Stimulated activated CD4-positive, alpha-beta T cell treated with anti-CD3 and anti-CD28 coated beads, Interleukin-12 subunit alpha, Interleukin-12 subunit beta, amount 100 ng/mL, for 4 hours (primary cell): ENCODE results near the gene DLL4.
A peak's percentile ranks its signal among the peaks of the same experiment; 100 is the strongest.
"Not testable (repeated sequence)": the region's sequence is repeated elsewhere in the genome, so short reads cannot be mapped to it uniquely, and the experiment has no call there.

Source experiments
- DNase-seq: peaks from one replicate; pipeline ENCODE4 v3.0.0-alpha.2; 2020

DLL4 gene

DNA sequence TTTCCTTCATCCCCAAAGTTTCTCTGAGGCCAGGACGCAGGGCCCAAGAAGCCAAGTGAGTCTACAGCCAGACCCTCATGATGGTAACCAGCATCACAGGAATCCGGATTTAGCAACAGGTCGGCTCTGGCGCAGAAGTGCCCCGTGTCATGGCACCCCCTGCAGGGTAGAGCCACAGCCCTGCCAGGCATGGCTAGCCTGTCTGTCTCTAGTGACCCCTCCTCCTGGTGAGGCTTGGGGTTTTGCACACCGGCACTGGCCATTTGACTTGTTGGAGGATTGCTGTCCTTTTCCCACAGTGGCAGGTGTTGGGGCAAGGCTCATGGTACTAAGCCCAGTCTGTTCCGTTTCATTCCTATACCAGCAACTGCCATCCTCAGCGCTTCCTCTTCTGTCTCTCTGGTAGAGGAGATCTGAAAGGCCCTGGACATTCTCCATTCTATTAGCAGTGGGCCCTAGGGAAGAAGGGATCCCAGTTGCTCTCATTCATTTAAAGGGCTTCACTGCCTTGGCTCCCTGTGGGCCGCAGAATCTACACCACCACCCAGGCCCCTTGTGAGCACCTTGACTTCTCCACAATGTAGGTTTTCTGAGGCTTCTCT is 14.7 kb downstream of the DLL4 start:
- DNase-seq, result no peak

DNA sequence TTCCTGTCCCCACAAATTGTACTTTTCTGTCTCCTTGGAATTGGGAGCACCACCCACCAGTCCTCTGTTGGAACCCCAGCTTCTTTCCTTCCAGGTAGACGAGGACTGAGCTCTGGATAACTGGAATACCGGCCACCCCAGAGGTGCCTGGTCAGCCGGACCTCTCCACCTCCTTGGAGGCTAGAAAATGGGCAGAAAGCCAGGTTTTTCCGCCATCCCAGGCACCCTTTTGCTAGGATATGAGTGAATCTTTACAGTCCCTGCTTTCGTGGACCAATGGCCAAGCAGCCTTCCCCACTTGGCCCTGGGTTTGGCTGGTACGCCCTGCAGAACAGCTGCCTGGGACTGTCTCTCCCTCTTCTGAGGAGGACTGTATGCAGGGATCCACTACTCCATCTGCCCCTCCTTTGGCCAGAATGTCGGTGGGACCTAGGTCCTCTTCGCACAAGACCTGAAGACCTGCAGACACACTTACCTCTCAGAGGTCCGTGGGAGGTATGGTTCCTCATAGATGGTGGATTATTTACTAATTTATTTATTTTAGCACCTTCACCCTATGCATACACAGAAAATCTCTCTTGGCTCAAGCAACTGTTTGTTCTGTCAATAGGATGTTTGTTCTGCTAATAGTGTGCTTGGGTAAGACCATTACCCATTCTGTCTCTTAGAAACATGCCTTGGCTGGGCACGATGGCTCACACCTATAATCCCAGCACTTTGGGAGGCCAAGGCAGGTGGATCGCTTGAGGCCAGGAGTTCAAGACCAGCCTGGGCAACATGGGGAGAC is 15.6 kb downstream of the DLL4 start:
- DNase-seq, result no peak

DNA sequence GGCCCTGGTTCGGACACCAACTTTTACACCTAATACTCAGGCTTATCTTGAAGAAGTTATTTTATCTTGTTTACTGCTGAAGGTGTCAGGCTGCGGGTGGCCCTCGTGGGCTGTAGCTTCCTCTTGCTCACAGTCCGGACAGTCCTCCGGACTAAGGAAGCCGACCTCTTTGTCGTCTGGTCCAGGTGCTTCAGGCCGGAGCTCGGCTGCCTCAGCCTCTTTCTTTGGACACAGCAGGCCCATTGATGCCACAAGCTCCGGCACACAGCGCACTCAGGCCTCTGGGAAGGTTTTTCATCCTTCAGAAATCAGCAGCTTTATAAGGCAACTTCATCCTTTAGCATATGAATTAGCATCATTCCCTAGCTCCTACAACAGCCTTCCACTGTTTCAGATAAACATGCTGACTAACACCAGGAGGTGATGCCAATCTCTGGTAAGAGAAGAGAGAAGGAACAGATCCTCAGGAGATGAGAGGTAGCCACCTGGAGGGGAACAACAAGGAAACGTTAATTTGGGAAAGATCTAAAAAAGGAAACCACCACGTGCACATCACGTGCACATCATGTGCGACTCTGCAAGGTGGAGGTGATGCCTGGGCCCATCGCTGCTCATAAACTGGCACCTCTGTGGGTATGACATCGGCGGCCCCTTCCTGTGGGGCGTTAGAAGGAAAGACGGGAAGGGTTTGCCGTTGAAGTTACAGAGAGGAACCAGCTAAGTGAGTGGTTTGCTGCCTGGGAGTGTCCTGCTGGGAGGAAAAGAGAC is 19.8 kb downstream of the DLL4 start:
- no peak for DNase-seq

DNA sequence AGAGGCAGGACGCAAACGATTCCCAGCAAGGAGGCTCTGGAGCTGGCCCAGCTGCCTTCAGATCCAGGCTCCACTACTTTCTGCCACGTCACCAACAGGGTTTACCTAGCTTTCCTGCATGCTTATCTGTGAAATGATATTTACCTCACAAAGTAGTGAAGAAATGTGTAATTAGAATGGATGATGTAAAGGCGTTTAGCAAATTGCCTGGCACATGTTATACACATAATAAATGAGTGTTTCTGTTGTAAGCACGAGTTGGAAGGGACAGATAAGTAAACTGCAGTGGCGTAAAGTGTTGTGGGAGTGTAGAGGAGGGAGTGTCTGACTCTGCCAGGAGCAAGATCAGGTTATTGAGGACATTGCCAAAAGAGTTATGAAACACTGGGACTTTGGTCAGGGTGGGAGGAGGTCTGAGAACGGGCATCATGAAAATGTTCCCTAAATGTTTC is 20.6 kb downstream of the DLL4 start:
- DNase-seq, result no peak

DNA sequence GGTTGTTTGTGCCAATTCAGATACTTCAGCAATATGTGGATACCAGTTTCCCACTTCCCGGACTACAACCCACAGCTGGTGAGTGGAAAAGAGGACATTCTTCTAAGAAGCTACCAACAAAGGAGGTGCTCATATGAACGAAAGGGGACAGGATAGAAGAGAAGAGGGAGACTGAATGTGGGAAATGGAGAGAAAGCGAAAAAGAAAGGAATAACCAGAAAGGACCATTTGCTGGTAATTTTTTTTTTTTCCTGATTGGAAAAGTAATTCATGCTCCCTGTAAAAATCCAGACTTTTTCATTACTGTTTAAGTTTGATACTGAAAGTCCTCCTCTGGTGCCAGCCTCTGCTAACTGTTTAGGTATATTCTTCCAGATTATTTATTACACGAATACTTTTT is 22.6 kb downstream of the DLL4 start:
- no peak for DNase-seq

DNA sequence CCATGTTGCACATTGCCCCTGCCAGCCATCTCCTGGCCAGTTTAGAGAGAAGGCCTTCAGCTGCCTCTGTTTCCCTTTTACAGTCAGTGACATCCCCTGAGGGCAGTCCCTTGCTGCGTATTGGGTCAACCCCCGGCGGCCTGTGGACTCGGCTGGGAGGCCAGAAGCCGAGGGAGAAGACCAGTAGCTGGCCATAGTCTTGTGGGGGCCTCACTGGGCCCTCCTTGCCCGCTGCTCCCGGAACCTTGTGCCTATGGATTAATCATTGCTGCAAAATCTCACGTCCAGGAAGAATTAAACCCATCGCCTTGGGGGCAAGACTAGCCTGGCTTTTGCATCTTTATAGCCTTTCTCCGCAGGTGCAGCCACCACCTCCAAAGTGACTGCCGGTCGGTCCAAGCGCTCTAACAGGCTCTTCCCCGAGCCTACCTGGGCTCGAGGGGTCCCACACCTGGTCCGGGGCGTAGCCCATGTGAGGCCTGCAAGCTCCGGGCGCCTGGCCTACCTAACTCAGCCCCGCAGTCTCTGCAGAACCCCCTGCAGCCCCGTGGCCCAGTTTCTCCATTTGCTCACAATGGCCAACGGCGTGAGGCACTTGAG is 23.3 kb downstream of the DLL4 start:
- DNase-seq, result no peak

DNA sequence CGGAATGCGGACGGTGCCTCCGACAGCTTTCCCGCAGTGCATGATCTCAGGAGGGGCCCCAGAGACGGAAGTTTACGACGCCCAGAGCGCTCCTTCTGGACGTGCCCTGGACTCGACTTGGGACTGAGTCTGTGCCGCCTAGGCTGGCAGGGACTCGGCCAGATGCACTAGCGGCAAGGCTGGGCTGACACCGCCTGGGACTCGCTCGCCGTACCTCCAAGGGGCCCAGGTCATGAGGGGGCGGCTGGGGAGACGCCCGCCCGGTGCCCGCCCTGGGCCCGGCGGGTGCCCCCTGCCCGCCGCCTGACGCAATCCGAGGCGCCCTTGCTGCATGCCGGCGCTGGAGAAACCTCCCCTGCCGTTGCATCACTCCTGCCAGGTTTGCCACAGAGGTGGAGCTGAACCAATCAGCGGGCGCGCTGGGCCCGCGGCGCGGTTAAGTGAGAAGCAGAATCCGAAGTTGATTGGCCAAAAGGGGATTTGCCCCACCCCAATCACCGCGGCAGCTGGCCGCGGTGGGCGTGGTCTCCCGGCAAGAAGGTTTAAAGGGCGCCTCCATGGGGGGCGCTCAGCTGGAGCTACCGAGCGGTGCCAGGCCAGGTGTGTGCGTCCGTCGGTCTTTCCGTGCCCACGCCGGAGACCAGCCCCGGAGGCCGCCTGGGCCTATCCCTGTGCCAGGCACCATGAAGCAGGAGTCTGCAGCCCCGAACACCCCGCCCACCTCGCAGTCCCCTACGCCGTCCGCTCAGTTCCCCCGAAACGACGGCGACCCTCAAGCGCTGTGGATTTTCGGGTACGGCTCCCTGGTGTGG is 24.0 kb downstream of the DLL4 start, which contains the start of gene CHAC1:
CHAC1 (plus strand) TSS at position 571 of the 812 bp plus-strand sequence; CDS start at position 684, 113 bp downstream.
- peak; percentile 94 for DNase-seq

DNA sequence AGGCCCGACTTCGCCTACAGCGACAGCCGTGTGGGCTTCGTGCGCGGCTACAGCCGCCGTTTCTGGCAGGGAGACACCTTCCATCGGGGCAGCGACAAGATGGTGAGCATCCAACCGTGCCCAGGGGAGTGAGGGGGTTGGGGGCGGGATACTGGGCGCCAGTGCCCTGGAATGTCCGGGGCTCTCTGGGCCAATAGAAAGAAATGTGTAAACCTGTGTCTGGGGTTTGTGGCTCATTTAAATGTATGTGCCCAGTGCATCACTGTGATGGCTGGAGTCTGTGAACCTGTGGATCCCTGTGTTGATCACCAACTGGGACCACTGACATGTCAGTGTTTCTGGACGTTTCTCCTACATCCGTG is 24.6 kb downstream of the DLL4 start:
- DNase-seq, result no peak

DNA sequence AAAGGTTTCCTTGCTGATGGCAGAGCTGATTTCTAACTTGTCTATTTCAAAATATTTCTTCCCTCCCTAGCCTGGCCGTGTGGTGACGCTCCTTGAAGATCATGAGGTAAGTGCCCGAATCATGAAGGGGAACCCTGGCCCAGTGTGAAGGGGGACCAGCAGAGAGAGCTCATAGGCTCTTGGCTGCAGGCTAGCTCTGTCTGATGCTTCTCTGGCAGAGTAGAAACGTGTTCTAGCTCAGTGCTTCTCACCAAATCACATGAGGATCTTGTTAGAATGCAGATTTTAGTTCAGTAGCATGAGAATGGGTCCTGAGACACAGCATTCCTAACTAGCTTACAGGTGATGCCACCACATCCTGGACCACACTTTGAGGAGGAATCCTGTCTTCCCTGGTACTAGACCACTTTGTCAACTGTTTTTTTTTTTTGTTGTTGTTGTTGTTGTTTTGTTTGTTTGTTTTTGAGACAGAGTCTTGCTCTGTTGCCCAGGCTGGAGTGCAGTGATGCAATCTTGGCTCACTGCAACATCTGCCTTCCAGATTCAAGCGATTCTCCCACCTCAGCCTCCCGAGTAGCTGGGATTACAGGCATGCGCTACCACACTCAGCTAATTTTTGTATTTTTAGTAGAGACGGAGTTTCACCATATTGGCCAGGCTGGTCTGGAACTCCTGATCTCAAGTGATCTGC is 25.2 kb downstream of the DLL4 start:
- DNase-seq, result not testable (repeated sequence)

DNA sequence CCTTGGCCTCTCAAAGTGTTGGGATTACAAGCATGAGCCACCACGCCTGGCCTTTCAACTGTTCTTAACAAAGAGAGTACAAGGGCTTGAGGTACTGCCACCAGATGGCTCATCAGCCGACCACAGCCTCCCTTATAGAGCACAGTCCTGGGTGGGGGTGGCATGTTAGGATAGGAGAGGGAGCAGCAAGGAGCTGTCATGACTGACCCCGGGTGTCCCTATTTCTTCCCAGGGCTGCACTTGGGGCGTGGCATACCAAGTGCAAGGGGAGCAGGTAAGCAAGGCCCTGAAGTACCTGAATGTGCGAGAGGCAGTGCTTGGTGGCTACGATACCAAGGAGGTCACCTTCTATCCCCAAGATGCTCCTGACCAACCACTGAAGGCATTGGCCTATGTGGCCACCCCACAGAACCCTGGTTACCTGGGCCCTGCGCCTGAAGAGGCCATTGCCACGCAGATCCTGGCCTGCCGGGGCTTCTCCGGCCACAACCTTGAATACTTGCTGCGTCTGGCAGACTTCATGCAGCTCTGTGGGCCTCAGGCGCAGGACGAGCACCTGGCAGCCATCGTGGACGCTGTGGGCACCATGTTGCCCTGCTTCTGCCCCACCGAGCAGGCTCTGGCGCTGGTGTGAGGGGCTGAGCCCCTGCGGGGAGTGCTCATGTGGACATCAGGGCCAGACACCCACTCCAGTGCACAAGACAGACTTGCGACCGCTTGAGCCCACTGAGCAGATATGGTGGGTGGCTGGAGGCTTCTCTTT is 26.2 kb downstream of the DLL4 start:
- DNase-seq, result no peak

DNA sequence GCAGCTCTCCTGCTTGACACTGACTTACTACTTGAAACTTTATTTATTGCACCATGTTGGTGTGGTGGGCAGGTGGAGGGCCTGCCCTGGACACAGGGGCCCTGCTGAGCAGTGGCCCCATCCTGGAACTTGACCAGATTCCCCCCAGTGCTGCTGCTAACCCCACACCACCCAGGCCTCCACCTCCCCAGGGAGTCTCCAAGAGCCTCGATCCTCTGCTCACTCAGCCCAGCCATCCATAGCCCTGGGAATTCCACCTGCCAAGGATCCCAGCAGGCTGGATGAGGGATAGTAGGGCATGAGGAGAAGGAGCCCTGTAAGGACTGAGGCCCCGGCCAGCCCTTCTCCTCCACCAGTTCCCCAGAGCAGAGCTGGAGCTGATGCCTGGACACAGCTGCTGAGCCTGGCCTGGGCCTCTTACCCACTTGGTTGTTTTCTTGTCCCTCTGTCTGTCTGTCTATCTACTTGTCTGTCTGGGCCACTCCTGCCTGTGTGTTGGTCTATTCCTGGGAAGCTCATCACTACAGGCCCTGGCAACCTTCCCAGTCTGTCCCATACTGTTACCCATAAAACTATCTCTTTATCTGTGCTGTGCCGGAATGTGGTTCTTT is 26.9 kb downstream of the DLL4 start:
- DNase-seq, result no peak

DNA sequence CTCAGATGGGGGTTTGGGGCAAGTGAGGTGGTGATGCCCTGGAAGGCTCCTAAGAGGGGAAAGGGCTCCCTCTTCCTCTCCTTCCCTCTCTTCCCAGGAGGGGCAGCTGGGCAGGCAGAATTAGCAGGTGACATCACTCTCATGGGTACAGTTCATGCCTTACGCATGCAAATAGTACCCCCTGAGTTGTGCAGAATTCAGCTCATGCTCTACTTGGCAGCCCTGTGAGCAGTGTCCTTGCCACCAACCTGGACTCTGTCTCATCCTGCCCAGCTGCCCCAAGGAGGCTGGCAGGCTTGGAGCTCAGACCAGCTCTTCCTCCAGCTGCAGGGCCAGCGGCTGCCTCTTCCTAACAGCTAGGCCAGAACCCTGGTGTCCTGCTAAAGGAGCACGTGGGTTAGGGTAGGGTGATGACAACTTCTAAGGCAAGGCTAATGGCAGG is 27.4 kb downstream of the DLL4 start:
- DNase-seq, result no peak

DNA sequence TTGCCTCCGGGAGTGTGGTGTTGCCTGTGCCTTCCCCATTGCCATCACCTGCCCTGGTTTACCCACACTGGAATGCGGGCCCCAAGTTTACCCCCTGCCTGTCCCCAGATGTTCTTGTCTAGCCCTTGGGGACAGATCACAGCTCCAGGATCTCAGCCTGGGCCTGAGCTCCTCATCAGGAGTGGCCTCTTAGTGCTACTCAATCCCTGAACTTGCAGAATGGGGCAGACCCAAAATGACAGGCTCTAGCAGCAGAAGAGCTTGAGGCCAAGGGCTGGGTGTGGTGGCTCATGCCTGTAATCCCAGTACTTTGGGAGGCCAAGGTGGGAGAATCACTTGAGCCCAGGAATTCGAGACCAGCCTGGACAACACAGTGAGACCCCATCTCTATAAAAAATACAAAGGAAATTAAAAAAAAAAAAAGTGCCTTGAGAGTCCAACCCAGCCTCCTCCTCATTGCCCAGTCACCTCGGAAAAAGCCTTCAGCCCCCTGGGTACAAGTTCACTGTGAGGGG is 28.0 kb downstream of the DLL4 start:
- DNase-seq, result no peak

DNA sequence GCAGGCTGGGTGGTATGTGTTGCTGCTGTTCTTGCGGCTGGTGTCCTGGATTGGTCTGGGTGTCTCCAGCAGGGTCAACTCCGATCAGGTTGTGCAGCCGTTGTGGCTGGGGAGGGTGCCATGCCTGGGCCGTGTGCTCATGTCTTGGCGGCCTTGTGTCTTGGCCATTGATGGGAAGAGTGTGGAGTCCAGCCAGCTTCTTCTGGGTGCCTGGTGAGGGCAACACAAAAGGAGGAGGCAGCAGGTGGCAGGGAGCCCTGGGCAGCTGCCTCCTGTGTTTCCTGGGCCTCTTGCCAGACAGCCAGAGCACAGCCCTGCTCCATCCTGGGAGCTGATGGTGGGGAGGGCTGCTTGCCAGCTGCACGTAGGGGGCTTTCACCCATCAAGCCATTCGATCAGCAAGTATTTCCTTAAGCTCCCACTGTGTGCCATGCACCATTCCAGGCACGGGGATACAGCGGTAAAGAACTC is 28.5 kb downstream of the DLL4 start:
- DNase-seq, result no peak

DNA sequence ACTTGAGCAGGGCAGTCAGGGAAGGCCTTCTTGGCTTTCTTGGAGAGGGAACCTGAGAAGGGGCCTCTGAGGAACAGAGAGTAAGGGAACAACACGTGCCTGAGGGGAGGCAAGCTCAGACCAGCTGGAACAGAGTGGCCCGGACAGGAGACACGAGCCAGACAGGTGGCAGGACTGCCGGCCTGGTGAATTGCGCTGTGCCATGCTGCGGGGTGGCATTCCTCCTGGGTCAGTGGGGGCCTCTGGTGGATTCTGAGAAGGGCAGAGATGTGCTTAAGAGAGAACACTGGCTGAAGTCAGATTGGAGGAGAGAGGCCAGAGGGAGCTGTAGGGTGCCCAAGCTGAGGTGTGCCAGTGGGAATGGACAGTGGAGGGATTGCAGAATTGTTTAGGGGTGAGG is 29.0 kb downstream of the DLL4 start:
- no peak for DNase-seq

DNA sequence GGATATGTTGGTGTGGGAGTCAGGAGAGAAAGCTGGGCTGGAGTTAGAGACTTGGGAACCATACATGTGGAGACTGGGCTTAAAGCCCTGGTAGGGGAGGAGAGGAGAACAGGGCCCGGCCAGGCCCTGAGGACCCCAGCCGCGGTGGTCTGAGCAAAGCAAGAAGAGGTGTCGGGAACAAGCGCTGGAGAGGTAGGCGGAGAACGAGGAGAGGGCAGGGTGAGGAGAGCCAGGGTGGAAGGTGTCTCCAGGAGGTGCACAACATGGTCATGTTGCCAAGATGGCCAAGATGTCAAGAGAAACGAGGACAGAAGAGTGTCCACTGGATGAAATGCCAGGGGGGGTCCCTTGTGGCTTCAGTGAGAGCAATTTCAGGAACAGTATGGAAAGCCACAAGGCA is 29.6 kb downstream of the DLL4 start:
- DNase-seq, result no peak

DNA sequence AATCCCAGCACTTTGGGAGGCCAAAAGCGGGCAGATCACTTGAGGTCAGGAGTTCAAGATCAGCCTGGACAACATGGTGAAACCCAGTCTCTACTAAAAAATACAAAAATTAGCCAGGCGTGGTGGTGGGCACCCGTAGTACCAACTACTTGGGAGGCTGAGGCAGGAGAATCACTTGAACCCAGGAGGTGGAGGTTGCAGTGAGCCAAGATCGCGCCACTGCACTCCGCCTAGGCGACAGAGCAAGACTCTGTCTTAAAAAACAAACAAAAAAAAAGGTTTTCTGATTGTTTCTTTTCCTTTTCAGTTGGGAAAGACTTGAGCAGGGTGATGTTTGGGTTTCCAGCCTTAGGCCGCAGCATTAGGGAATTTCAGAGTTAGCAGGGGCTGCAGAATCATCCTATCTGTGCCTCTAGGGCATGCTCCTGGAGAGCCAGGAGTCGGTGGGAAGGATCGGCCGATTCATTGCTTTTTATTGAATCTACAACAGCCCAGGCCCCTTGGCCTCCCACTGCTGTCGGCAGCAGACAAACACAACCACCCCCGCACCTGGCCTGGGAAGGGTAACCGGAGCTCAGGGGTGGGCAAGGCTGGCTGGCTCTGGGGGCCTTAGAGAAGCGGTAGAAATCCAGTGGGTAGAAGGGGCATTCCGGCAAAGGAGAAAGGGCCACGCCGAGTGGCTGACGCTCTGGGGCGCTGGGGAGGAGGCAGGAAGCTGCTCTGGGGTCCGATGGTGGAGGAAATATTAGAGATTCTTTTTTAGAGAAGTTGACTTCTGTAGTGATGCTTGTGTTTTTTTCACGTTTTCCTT is 30.4 kb downstream of the DLL4 start:
- no peak for DNase-seq

DNA sequence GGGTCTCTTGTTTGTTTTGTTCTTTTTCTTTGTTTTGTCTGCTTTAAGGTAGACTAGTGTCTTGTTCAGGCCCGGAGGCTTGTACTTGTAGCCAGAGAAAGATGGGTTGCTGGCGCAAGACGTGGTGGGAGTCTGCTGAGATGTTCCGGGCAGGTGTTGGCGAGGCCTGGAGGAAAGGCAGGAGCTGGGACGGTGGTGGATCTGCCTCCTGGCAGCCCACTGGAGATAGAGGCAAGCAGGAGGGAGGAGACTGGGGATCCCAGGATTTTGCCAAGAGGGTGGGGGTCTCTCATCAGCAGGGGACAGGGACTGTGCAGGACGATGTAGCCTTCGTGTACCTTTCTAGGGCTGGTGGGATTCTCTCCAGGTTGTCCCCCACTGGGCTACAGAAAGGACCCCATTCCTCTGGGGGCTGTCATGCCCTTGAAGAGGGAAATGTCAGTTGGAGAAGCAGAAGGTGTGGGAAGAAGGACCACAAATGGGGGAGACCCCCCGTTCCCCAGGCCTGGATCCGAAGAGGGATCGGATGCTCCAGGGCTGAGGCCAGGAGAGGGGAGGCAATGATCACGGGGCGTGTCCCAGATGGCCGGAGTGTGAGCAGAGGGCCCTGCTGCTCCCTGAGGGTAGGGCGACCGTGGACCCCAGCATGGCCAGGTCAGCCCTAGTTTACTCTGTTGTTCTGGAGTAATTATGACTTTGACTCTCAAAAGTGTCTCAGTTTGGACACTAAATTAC is 31.2 kb downstream of the DLL4 start:
- DNase-seq, result no peak

DNA sequence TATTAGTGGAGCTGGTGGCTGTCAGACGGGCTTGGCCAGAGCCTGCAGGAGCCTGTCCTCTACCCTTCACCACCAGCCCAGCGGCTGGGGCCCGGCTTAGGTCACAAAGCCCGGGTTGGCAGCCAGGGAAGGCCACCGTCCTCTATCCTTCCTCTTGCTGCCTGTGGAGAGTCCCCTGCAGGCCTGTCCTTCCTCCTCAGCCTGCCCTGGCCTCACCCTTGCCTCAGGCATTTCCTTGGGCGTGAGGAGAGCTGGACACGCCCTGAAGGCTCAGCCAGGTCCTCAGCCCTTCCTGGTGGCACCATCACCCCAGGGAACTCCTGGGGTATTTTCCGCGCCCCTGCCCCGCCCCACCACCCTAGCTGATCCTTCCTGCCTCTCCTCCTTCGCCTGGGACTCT is 31.8 kb downstream of the DLL4 start:
- DNase-seq, result no peak
